ENCODE data around the gene MALRD1.

- no peak for TF ChIP-seq CTCF (conservative IDR thresholded peaks at IDR 0.05 in 1 of 2, IDR thresholded peaks at IDR 0.05 in 1 of 2; ENCODE audit: extremely low read depth in 1 of 2, insufficient read depth in 1 of 2, low read depth in 1 of 2, low read length in 2 of 2)
- TF ChIP-seq EZH2 (IDR thresholded peaks at IDR 0.05; ENCODE audit: borderline replicate concordance, low read length) = no peak
Observed at GRCh38 chr10:19117438-19117837, 68.8 kb downstream of the MALRD1 start.
